Large intestine (tissue), 3 donors: ENCODE results near the gene ANKMY1. TPM values are rescaled to one million over a fixed set of nuclear protein-coding genes. Genes with fewer than 3 reads are reported as not detected.

Source experiments
- DNase-seq, 2 donors: peaks; one replicate each; pipeline versions ENCODE4 v3.0.0 to v3.0.0-alpha.2; 2013
- H3K27ac ChIP-seq: one replicate; pipeline ENCODE4 v1.5.1; 2013; ENCODE audit warnings: low read length
- H3K27me3 ChIP-seq: 2 replicates; pipeline ENCODE4 v1.6.1; 2013; ENCODE audit warnings: low read length; ENCODE audit not compliant: control insufficient read depth, insufficient read depth
- H3K36me3 ChIP-seq: 2 replicates; pipeline ENCODE4 v1.6.1; 2013; ENCODE audit warnings: low read length; ENCODE audit not compliant: control insufficient read depth, insufficient read depth
- H3K4me1 ChIP-seq: one replicate; pipeline ENCODE4 v1.6.1; 2013; ENCODE audit warnings: low read length; ENCODE audit not compliant: control insufficient read depth, insufficient read depth
- H3K4me3 ChIP-seq: one replicate; pipeline ENCODE4 v1.5.1; 2013; ENCODE audit warnings: low read length
- H3K9me3 ChIP-seq: one replicate; pipeline ENCODE4 v1.6.1; 2013; ENCODE audit warnings: mild to moderate bottlenecking, low read depth, low read length, moderate library complexity; ENCODE audit not compliant: control insufficient read depth
- WGBS: methylation state at CpG from one replicate; pipeline ENCODE4 v1.1.5; 2013; ENCODE audit warnings: low lambda C conversion rate; ENCODE audit not compliant: insufficient coverage; 5-methylcytosine and 5-hydroxymethylcytosine counted together
- polyA plus RNA-seq: library from polyadenylated mRNA; unstranded; fragments of 120-200 nt; gene quantifications from one replicate; pipeline ENCODE4 v1.2.1, GENCODE V29; 2013

Gene ANKMY1
- polyA plus RNA-seq, 1 donor, result 14.0 TPM

DNA sequence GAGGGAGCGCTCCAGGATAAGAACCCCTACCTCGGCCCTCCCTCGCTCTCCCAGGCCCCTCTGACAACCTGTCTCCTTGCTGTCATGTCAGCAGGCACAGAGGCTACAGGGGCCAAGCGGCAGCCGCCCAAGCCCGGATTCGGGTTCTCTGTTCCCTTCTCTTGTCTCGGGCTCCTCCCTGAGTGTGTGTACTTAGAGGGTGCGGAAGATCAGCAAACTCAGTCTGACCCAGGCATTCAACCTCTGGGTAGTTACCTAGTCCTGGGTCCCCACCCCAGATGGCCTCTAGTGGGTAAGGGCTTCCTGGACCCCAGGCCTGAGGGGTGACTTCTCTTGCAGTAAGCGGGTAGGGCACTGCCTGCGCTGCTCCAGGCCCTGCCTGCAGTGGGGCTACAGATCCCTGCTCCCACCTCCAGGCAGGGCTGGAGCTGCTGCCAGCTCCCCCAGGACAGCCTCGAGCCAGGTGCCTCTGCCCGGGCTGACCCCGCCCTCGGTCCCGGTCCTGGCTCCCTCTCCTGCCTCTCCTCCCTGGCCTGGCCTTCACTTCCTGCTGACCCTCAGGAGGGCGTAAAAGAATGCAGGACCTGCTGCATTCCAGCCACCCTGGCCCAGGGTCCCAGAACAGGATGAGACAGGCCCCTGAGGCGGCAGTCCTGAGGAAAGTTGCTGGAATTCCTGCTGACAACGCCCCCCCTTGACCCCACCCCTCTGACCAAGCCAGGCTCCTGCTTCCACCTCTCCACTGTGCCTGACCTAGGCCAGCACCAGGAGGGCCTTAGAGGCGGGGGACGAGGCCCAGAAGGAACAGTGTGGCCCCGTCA, 100.4 kb downstream of the ANKMY1 start:
- no peak overlapping the region for H3K27ac ChIP-seq

DNA sequence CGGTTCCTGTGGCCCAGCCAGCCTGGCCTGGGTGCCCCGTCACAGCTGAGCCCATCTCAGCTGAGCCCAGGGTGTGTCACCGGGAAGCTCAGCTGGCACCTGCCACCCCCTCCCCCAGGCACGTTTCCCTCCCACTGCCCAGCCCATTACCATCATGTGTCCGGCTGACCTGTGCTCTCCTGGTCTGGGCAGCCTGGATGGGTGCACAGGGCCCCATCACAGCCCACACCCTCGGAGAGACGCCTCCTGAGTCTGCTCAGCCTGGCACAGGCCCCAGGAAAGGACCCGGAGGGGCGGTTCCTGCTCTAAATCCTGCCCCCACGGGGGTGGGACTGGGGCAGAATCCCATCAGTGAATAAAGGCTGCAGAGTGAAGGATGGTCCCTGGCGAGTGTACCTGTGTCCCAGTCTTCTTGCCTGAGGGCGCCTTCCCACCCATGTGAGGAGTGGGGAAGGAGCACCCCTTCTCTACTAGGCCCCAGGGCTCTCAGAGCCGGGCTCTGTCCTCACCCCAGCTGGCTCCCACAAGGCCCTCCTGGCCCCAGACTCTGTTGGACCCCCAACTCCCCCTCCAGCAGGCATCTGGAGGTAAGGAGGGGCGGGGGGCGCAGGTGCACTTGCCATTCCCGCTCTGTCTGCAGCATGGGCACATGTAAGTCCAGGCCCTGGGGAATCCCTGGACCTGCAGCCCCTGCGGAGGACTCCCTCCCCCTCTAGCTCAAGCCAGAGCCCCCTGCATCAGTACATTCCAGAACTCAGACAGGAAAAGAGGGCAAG, 101.2 kb downstream of the ANKMY1 start:
- Histone ChIP-seq H3K36me3 (no peaks in the 10 kb centered on the region), H3K4me3 (no peak overlapping the region), H3K27ac (no peak overlapping the region), H3K9me3 (no peaks in the 10 kb centered on the region), H3K27me3 (peaks cover 46% of the 10 kb centered on the region), H3K4me1 (no peaks in the 10 kb centered on the region)
- no peak for DNase-seq
- WGBS, result no CpG with 5 or more reads among the region's 17 CpGs

More for the DNA sequence above, 100.4 kb downstream of the ANKMY1 start:
- H3K36me3 ChIP-seq, result no peaks in the 10 kb centered on the region
- no peaks in the 10 kb centered on the region for H3K4me1 ChIP-seq
- H3K4me3 ChIP-seq, result no peak overlapping the region
- peaks cover 38% of the 10 kb centered on the region for H3K27me3 ChIP-seq
- H3K9me3 ChIP-seq, result no peaks in the 10 kb centered on the region
- no peak for DNase-seq
- no CpG with 5 or more reads among the region's 22 CpGs for WGBS

DNA sequence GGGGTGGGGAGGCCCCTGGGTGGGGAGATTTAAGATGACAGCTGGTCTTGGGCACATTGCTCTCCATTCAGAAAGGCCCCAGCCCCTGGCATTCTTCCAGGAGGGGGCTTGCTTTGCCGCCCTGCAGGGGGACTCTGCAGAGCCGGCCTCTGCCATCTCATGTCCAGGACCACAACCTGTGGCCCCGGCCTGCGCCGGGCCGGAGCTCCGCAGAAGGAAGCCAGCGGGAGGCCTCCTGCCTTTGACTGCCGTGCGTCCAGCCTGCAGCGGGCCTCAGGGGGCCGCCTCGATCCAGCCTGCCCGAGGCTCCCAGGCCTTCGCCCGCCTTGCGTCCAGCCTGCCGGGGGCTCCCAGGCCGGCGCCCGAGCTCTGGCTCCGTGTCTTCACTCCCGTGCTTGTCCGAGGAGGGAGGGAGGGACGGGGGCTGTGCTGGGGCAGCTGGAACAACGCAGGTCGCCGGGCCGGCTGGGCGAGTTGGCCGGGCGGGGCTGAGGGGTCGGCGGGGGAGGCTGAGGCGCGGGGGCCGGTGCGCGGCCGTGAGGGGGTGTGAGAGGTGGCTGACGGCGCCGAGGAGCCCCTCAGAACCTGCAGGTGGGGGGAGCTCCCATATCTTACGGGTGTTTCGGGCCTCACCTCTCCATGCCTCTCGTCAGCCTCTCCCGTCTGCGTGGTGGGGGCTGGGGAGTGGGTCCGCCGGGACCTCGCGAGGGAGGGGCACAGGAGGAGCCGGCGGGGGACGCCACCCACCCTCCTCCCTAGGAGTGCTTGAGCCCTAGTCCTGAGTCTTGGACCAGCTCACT, 101.9 kb downstream of the ANKMY1 start:
- DNase-seq, result no peak
- no peaks in the 10 kb centered on the region for H3K9me3 ChIP-seq
- no peak overlapping the region for H3K4me3 ChIP-seq
- H3K36me3 ChIP-seq, result no peaks in the 10 kb centered on the region
- WGBS, result no CpG with 5 or more reads among the region's 55 CpGs
- peaks cover 53% of the 10 kb centered on the region for H3K27me3 ChIP-seq
- H3K27ac ChIP-seq, result no peak overlapping the region
- no peaks in the 10 kb centered on the region for H3K4me1 ChIP-seq

DNA sequence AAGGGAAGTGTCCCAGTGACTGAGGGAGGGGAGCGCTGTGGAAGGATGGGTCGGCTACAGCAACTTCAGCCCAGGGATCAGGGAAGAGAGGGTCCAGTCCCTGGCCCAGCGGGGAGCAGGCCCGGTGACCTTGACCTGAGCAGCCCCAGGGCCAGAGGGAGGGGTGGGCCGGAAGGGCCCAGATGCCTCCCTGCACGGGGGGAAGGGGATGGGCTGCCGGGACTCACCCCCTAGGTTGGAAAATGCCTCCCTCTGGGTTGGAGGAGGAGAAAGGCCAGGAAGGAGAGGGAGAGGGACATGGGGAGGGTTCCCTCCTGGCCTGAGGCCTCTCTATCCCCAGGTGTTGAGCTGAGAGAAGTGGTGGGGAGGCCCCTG, 102.5 kb downstream of the ANKMY1 start:
- H3K36me3 ChIP-seq, result no peaks in the 10 kb centered on the region
- H3K4me3 ChIP-seq, result no peak overlapping the region
- H3K4me1 ChIP-seq, result no peaks in the 10 kb centered on the region
- no CpG with 5 or more reads among the region's 7 CpGs for WGBS
- no peaks in the 10 kb centered on the region for H3K9me3 ChIP-seq
- no peak overlapping the region for H3K27ac ChIP-seq
- peaks cover 58% of the 10 kb centered on the region for H3K27me3 ChIP-seq
- no peak for DNase-seq

DNA sequence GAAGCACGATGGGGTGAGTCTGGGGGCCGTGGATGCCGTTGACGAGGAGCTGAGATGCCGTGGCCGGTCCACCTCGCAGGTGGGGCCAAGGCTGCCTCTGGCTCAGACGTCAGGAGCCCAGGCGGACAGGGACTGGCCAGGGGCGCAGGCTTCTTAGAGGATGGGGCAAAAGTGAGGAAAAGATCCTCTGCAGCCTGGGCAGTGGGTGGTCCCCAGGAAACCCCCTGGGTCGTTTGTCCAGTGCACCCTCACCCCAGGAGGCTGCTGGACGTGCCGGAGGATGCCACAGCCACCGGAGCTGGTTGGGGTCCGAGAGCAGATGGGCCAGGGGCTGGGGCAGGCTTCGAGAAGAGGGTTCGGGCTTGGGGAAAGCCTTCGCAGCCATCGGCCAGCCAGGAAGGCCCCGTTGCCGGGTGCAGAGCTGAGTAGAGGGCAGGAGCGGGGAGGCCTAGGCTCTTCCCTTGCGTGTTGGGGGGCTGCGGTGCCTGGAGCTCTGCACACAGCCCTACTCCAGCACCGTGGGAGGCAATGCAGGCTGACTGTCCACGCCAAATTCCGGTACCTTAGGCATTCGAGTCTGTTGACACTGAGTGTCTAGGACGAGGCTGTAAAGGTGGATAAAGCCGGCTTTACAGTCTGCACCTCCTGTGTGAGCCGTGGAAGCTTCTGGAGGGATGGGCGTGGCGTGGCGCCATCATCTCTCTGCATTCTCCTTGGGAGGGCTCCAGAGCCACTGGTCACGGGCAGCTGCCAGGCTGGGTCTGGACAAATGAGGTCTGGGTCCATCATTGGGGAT, 103.5 kb downstream of the ANKMY1 start:
- no CpG with 5 or more reads among the region's 35 CpGs for WGBS
- DNase-seq, result no peak
- no peak overlapping the region for H3K27ac ChIP-seq
- no peaks in the 10 kb centered on the region for H3K4me1 ChIP-seq
- no peaks in the 10 kb centered on the region for H3K9me3 ChIP-seq
- H3K27me3 ChIP-seq, result peaks cover 58% of the 10 kb centered on the region
- no peaks in the 10 kb centered on the region for H3K36me3 ChIP-seq
- H3K4me3 ChIP-seq, result no peak overlapping the region

DNA sequence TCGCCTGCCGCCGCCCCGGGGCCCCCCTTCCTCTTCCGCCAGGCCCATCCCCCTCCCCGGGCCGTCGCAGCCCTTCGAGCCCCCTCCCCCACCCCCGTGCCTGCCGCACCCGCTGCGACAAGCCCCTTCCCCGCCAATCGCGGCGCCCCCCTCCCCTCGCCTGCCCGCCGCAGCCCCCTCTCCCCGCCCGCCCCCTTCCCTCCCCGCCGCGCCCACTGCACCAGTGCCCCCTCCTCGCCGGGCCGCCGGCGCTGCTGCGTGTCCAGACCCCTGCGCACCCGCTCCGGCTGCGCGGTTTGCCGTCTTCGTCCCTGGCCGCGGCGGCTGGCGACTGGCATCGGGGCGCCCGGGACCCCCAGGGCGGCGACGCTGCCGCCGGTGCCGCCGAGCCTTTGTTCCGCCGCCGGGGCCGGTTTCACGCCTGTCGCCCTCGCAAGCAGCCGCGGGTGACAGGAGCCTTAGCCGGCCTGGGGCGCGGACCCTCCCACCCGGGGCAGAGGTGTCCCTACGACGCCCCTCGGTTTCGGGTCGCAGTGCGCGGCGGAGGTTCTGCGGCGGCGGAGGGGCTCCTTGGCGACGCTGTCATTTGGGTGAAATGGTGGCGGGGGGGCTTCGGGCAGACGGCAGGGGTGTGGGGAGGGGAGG, 104.2 kb downstream of the ANKMY1 start:
- H3K27me3 ChIP-seq, result peaks cover 58% of the 10 kb centered on the region
- DNase-seq, result no peak
- H3K4me3 ChIP-seq, result no peak overlapping the region
- no peak overlapping the region for H3K27ac ChIP-seq
- no peaks in the 10 kb centered on the region for H3K9me3 ChIP-seq
- H3K36me3 ChIP-seq, result no peaks in the 10 kb centered on the region
- WGBS, result no CpG with 5 or more reads among the region's 81 CpGs
- no peaks in the 10 kb centered on the region for H3K4me1 ChIP-seq

DNA sequence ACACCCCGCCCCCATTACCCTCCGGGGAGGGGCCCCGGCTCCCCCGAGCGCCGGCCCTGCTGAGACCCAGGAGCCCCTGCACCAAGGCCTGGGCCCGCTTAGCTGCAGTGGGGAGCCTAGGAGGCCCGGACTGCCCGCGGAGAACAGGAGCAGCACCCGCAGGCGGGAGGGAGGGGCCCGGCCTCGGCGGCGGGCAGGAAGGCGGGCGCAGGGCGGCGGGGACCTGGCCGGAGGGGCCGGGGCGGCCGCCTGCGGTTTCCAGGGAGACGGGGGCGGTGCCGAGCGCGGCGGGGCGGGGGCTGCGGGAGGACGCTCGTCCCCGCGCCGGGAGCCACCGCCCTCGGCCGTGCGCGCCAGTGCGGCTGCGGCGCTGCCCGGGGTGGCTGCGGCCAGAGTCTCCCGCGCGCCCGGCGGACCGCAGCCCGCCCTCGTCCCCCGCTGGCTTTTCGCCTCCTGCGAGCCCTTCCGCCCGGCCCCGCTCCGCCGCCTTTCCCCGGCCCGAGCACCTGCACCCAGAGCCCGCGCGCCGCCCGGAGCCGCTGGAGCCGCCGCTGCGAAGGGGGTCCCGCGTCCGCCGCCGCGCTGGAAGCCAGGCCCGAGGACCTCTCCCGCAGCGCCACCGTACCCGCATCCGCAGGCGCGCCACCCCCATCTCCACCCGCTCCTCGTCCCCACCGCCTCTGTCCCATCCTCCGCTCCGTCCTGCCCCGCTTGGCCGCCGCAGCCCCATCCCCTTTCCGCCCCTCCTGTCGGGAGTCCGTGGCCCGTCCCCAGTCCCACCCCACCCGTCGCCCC, 105.1 kb downstream of the ANKMY1 start:
- Histone ChIP-seq H3K4me1 (no peaks in the 10 kb centered on the region), H3K27ac (no peak overlapping the region)
- DNase-seq, result peak in 1 of 2 donors; percentile 43

DNA sequence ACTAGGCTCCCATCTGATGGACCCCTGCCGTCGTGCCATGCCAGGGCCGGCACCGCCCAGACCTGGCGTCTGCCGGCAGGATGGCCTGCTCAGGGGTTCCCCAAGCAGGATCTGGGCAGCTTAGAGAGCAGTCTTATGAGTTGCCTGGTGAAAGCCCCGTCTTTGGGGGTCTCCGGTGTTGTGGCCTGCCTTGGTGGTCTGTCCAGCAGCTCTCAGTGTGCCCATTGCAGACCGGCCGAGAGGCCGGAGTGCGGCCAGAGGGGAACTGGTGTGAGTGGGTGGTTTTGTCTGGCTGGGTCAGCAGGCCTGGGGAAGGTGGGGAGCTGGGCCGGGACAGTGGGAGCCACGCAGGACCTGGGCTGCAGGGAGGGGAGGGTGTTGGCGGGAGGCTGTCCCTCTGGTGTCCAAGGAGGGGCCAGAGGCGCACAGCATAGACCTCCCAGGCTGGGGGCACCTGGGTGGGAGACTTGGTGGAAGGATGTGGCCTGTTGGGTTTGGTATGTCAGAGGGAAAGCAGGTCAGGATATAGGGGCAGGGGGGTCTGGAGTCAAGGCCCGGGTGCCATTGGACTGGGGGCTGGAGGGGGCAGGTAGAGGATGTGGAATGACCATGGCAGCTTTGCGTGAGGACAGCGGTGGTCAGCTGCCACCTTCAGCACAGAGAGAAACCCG, 105.9 kb downstream of the ANKMY1 start:
- Histone ChIP-seq H3K4me1 (no peaks in the 10 kb centered on the region), H3K9me3 (no peaks in the 10 kb centered on the region), H3K27me3 (peaks cover 53% of the 10 kb centered on the region), H3K27ac (no peak overlapping the region), H3K4me3 (peak overlapping the region; percentile 21), H3K36me3 (no peaks in the 10 kb centered on the region)
- DNase-seq, result no peak
- no CpG with 5 or more reads among the region's 20 CpGs for WGBS

More for the DNA sequence above, 105.1 kb downstream of the ANKMY1 start:
- Histone ChIP-seq H3K36me3 (no peaks in the 10 kb centered on the region), H3K9me3 (no peaks in the 10 kb centered on the region), H3K27me3 (peaks cover 58% of the 10 kb centered on the region), H3K4me3 (peak overlapping the region; percentile 21)
- WGBS, result no CpG with 5 or more reads among the region's 103 CpGs
